GM18951 (cell line): ENCODE data around the gene DIAPH3.

Experiments
- POLR2A ChIP-seq: IDR thresholded peaks from 4 replicates; pipeline ENCODE4 v1.6.1; 2011; ENCODE audit warnings: mild to moderate bottlenecking; ENCODE audit not compliant: insufficient read length, insufficient read depth; ENCODE audit errors: extremely low read depth
- in situ Hi-C: fragments of 300-500 bp; cut with MboI; formaldehyde crosslinking; loops from one replicate; pipeline ENCODE4 v1.12.0; 2022; ENCODE audit warnings: low sequenced_read_pairs, mixed read lengths, inconsistent platforms; ENCODE audit not compliant: unreplicated experiment

The DIAPH3 gene

DNA sequence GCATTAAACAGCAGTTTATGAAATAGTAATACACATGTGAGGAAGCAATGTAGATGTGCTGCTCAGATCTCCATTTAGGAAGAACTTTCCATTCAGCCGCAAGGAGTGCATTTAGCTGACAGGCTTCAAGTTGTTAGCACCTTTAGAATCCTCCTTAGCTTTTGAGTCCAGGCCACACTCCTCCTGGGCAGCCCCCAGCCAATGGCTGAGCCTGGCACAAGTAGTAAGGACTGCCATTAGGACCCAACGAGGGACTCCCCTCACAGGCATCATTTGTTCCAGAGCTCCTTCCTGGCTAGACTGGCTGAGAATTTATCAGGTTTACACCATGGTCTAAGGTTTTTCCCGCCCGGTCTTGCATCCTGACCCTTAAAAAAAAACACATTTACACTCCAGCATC, 201.4 kb downstream of the DIAPH3 start:
- in situ Hi-C loops = no loop called here
- TF ChIP-seq POLR2A = no peak

- in situ Hi-C loops = no loop called here
- TF ChIP-seq POLR2A = no peak
Observed at GRCh38 chr13:59960683-59961082, 203.0 kb downstream of the DIAPH3 start.

GRCh38 chr13:59957438-59957837, 206.3 kb downstream of the DIAPH3 start:
- in situ Hi-C loops = no loop called here

GRCh38 chr13:59954601-59955000, 209.1 kb downstream of the DIAPH3 start:
- no peak for TF ChIP-seq POLR2A
- in situ Hi-C loops = no loop called here

More at GRCh38 chr13:59957438-59957837, 206.3 kb downstream of the DIAPH3 start:
- no peak for TF ChIP-seq POLR2A

- no peak for TF ChIP-seq POLR2A
- in situ Hi-C loops = no loop called here
Observed at GRCh38 chr13:59951011-59951410, 212.7 kb downstream of the DIAPH3 start.

DNA sequence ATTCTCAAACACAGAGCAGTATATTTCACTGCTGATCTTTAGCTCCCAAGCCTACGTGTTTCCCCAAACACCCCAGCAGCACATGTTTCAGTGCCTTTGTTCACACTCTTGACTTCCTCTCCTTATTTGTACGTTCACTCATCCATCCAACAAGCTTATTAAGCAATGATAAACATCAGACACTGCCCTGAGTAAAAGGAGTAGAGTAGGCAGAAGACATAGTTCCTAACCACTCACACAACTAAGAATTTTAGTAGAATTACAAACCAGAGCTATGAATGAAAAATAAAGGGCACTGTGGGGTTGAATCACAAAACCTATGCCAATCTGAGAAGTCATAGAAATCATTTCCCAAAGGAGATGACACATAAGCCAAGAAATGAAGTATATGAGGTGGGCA, 213.5 kb downstream of the DIAPH3 start:
- no peak for TF ChIP-seq POLR2A
- in situ Hi-C loops = no loop called here

DNA sequence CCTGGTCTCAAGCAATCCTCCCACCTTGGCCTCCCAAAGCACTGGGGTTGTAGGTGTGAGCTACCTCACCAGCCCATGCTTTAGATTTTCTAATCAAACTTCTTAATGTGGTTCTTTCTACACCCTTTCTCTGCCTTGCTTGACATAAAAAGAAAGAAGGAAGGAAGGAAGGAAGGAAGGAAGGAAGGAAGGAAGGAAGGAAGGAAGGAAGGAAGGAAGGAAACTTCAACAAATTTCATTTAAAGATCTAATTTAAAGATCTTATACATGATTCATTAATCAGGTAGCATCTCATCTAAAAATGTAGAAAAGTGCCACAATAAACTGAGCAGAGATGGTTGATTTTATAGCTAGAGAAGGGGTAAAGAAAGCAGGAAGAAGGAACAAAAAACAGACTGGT, 215.0 kb downstream of the DIAPH3 start:
- no peak for TF ChIP-seq POLR2A
- in situ Hi-C loops = no loop called here

- in situ Hi-C loops = no loop called here
- no peak for TF ChIP-seq POLR2A
Observed at GRCh38 chr13:59946944-59947343, 216.8 kb downstream of the DIAPH3 start.

DNA sequence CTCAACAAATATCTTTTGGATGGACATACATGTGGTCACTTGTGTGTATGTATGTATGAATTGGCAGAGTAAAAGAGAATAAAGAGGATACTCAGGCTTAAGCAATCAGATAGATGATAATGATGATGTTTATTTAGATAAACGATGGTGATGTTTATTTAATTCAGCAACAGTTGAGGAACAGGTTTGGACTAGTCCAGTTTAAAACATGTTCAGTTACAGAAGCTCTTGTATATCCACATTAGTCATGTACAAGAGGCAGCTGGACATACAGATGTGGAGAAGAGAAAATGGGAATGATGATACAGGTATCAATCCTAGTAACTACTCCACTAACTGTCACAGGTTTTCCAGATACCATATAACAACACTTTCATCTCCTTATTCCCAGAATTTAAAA, 232.1 kb downstream of the DIAPH3 start:
- no peak for TF ChIP-seq POLR2A
- in situ Hi-C loops = no loop called here

DNA sequence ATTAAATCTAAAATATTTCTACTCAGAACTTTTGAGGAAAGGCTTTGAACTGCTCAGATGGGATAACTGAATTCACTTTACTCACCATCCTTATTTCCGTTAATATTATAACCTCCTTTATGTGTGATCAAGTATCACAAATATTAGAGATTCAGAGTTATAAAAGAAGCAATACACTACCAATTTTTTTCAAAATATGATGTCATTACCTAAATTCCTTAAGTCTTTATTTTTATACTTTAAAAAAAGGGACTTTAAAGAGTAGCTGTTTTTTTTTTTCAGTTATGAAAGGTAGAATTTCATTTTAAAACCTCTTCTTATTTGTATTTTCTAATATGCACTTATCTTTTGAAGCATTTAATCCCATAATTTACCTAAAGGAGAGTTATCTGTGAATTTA, 239.5 kb downstream of the DIAPH3 start:
- in situ Hi-C loops = no loop called here
- no peak for TF ChIP-seq POLR2A

GRCh38 chr13:59915252-59915651, 248.5 kb downstream of the DIAPH3 start:
- no peak for TF ChIP-seq POLR2A
- in situ Hi-C loops = no loop called here

- no peak for TF ChIP-seq POLR2A
- in situ Hi-C loops = no loop called here
Observed at GRCh38 chr13:59914556-59914955, 249.2 kb downstream of the DIAPH3 start.

GRCh38 chr13:59906413-59907049, 257.2 kb downstream of the DIAPH3 start:
- in situ Hi-C loops = loop anchor here (10.0 kb wide), 1 partner anchor 222 kb away; no protein-coding TSS in a partner anchor
- TF ChIP-seq POLR2A = no peak

- in situ Hi-C loops = loop anchor here (10.0 kb wide), 1 partner anchor 216 kb away; no protein-coding TSS in a partner anchor
- TF ChIP-seq POLR2A = no peak
Observed at GRCh38 chr13:59901191-59901590, 262.5 kb downstream of the DIAPH3 start.

GRCh38 chr13:59898066-59898465, 265.7 kb downstream of the DIAPH3 start:
- in situ Hi-C loops = no loop called here
- TF ChIP-seq POLR2A = no peak

- in situ Hi-C loops = no loop called here
Observed at GRCh38 chr13:59893266-59893665, 270.5 kb downstream of the DIAPH3 start.

More at GRCh38 chr13:59893266-59893665, 270.5 kb downstream of the DIAPH3 start:
- no peak for TF ChIP-seq POLR2A
